Measurements from ENCODE around the gene MAP1LC3C.

The MAP1LC3C gene

DNA sequence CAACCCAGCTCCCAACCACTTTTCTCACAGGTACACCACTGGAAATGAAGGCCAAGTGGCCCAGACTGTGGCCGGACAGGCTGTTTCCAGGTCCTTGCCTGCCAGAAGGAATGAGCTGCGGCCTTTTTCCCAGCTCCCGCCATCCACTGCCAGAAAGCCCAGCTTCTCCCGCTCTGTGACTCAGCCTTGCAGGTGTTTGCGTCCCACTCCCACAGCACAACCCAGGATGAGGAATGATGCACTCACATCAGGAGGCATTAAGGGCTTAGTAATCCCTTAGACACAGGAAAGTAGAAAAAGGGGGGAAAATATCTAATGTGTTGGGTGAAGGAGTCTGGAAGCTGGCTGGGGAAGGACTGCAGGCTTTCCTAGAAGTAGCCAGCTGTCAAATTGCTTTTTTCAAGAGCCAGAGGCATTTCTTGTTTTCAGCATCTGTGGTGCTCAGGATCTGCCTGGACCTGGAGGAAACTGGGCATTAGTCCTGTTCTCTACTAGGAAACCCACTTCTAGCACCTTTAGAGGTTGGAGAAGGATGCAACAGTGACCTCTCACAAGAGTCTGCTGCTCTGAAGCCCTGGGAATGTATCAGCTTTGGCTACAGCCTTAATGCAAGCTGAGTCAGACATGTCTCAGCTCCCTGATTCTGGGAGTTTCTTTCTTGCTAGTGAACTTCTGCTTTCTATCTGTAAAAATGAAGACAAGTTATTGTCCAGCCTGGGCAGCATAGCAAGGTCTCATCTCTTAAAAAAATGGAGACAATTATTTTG lies 13.2 kb upstream of the MAP1LC3C start:
- Histone ChIP-seq H3K27me3 (ENCODE audit: insufficient read depth, poor library complexity, severe bottlenecking) (no peaks in the 10 kb centered on the region), H3K4me3 (replicated peaks; ENCODE audit: insufficient read depth, low read length) (no peak overlapping the region), H3K27ac (replicated peaks) (no peak overlapping the region)
- no peak for DNase-seq (ENCODE audit: low read depth in 1 of 2, low spot score in 1 of 2)
- TF ChIP-seq POLR2AphosphoS5 (IDR thresholded peaks at IDR 0.05; ENCODE audit: low read depth): no peak
- TF ChIP-seq SPI1 (IDR thresholded peaks at IDR 0.05; ENCODE audit: borderline replicate concordance, low read depth): no peak
- TF ChIP-seq, protein P1, sequence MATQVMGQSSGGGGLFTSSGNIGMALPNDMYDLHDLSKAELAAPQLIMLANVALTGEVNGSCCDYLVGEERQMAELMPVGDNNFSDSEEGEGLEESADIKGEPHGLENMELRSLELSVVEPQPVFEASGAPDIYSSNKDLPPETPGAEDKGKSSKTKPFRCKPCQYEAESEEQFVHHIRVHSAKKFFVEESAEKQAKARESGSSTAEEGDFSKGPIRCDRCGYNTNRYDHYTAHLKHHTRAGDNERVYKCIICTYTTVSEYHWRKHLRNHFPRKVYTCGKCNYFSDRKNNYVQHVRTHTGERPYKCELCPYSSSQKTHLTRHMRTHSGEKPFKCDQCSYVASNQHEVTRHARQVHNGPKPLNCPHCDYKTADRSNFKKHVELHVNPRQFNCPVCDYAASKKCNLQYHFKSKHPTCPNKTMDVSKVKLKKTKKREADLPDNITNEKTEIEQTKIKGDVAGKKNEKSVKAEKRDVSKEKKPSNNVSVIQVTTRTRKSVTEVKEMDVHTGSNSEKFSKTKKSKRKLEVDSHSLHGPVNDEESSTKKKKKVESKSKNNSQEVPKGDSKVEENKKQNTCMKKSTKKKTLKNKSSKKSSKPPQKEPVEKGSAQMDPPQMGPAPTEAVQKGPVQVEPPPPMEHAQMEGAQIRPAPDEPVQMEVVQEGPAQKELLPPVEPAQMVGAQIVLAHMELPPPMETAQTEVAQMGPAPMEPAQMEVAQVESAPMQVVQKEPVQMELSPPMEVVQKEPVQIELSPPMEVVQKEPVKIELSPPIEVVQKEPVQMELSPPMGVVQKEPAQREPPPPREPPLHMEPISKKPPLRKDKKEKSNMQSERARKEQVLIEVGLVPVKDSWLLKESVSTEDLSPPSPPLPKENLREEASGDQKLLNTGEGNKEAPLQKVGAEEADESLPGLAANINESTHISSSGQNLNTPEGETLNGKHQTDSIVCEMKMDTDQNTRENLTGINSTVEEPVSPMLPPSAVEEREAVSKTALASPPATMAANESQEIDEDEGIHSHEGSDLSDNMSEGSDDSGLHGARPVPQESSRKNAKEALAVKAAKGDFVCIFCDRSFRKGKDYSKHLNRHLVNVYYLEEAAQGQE (IDR thresholded peaks at IDR 0.05; ENCODE audit: insufficient replicate concordance, low read depth): no peak
- TF ChIP-seq, protein P2, sequence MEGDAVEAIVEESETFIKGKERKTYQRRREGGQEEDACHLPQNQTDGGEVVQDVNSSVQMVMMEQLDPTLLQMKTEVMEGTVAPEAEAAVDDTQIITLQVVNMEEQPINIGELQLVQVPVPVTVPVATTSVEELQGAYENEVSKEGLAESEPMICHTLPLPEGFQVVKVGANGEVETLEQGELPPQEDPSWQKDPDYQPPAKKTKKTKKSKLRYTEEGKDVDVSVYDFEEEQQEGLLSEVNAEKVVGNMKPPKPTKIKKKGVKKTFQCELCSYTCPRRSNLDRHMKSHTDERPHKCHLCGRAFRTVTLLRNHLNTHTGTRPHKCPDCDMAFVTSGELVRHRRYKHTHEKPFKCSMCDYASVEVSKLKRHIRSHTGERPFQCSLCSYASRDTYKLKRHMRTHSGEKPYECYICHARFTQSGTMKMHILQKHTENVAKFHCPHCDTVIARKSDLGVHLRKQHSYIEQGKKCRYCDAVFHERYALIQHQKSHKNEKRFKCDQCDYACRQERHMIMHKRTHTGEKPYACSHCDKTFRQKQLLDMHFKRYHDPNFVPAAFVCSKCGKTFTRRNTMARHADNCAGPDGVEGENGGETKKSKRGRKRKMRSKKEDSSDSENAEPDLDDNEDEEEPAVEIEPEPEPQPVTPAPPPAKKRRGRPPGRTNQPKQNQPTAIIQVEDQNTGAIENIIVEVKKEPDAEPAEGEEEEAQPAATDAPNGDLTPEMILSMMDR (IDR thresholded peaks at IDR 0.05; ENCODE audit: insufficient read depth, low read length): no peak
- TF ChIP-seq GABPA (IDR thresholded peaks at IDR 0.05; ENCODE audit: low read depth): no peak

DNA sequence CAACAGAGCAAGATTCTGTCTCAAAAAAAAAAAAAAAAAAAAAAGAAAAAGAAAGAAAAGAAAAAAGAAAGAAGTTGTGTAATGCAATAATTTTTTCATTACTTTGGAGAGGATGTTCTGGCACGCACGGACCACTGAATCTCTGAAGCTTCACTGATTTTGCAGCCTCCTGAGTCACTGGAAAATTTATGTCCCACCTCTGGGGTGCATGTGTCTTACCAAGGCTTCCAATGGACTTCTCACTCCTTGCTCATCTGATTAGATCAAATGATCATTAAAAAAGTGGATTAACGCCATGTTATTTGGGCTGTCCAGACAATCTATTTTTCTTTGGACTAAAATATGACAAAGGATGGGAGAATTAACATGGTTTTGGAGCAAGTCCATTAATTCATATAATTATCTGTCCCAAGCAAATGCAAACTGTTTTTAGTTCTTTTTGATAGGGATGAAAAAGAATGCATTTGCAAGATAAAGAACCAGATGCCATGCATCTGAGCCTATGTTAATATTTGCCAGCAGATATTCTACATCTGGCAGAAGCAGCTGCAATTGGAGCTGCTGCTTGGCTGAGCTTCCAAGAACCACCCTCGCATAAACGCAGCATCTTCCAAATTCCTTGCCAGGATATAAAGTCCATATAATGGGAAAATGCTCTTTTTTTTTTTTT lies 10.1 kb upstream of the MAP1LC3C start:
- Histone ChIP-seq H3K4me3 (replicated peaks; ENCODE audit: insufficient read depth, low read length) (no peak overlapping the region), H3K27ac (replicated peaks) (no peak overlapping the region), H3K27me3 (ENCODE audit: insufficient read depth, poor library complexity, severe bottlenecking) (no peaks in the 10 kb centered on the region)
- DNase-seq (ENCODE audit: low read depth in 1 of 2, low spot score in 1 of 2): no peak
- no peak for TF ChIP-seq POLR2AphosphoS5 (IDR thresholded peaks at IDR 0.05; ENCODE audit: low read depth)
- no peak for TF ChIP-seq GABPA (IDR thresholded peaks at IDR 0.05; ENCODE audit: low read depth)
- TF ChIP-seq, protein P1 (IDR thresholded peaks at IDR 0.05; ENCODE audit: insufficient replicate concordance, low read depth): no peak
- TF ChIP-seq, protein P2 (IDR thresholded peaks at IDR 0.05; ENCODE audit: insufficient read depth, low read length): no peak
- no peak for TF ChIP-seq SPI1 (IDR thresholded peaks at IDR 0.05; ENCODE audit: borderline replicate concordance, low read depth)

DNA sequence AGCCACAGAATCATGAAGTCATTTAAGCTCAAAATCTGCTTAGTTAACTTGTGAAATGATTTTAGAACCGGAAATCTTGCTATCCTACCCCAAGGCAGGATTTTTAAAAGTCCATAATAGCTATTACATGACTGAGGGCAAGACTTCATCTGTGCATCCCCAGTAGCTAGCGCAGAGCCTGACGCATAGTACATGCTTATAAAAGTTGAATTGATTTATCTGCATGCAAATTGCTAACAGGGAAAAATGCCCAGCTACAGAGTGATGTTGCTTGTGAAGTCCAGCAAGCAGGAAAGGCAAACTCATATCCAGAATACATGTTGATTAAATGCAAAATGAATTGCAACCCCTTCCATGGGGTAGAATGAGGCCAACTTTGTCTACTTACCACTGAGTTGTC lies 8.1 kb upstream of the MAP1LC3C start:
- H3K4me3 ChIP-seq (replicated peaks; ENCODE audit: insufficient read depth, low read length): no peak overlapping the region
- TF ChIP-seq POLR2AphosphoS5 (IDR thresholded peaks at IDR 0.05; ENCODE audit: low read depth): no peak
- TF ChIP-seq, protein P2 (IDR thresholded peaks at IDR 0.05; ENCODE audit: insufficient read depth, low read length): no peak
- TF ChIP-seq SPI1 (IDR thresholded peaks at IDR 0.05; ENCODE audit: borderline replicate concordance, low read depth): no peak
- TF ChIP-seq GABPA (IDR thresholded peaks at IDR 0.05; ENCODE audit: low read depth): no peak
- TF ChIP-seq, protein P1 (IDR thresholded peaks at IDR 0.05; ENCODE audit: insufficient replicate concordance, low read depth): no peak
- H3K27ac ChIP-seq (replicated peaks): no peak overlapping the region
- DNase-seq (ENCODE audit: low read depth in 1 of 2, low spot score in 1 of 2): no peak
- no peaks in the 10 kb centered on the region for H3K27me3 ChIP-seq (ENCODE audit: insufficient read depth, poor library complexity, severe bottlenecking)
